NCI-H510A (cell line): ENCODE results near the gene SPTBN5.

Experiments
- DNase-seq: peaks from one replicate; lab custom pipeline; 2025; lab: John Stamatoyannopoulos, UW

Gene SPTBN5

GRCh38 chr15:41866263-41866703 lies 27.6 kb downstream of the SPTBN5 start:
- DNase-seq: no peak

DNA sequence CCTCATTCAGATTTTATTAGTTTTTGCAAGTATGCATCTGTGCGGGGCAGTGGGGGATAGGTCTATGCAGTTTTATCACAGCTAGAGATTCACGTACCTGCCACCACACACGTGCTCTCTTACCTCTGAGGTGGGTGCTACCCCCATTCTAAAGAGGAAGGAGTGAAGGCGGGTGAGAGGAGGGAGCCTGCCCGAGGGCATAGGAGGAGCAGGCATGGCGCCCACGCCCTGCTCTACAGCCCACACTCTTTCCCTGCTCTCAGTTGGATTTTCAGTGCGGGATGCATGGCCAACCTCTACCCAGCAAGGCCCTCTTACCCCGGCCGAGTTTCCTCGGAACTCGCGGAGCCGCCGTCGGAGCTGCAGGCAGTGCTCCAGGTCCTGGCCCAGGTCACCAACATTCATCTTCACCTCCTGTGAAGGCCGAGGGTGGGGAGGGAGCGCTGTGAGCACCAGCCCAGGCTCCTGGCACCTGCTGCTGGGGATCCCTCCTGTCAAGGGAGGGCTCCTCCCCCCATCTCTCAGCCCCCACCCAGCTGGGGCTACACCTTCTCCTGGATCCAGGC lies 28.3 kb downstream of the SPTBN5 start:
- DNase-seq: no peak

DNA sequence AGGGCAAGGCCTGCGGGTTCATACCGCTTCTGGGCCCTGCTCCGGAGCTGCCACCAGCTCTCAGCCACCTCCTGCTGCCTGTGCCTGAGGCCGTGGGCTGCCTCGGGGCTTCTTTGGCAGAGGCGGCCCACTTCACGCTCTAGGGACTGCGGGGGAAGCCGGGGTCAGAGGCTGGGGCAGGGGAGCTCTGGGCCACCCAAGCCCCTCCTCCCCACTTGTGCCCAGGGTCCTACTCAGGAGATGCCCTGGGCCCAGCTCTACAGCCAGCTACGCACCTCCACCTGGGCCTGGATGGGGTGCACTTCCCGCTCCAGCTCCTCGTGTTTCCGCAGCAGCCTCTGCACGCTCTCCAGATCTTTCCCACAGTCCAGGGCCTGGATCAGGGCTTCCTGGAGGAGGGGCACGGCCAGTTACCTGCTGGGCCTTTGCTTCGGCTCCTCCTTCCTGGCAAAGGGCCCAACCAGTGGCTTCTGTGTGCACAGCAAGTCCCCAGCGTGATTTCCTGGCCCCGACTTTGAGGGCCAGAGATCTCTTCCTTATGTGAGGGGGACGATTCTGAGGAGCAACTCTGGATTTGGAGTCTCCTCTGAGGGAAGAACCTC lies 31.2 kb downstream of the SPTBN5 start:
- DNase-seq: peak; percentile 24

DNA sequence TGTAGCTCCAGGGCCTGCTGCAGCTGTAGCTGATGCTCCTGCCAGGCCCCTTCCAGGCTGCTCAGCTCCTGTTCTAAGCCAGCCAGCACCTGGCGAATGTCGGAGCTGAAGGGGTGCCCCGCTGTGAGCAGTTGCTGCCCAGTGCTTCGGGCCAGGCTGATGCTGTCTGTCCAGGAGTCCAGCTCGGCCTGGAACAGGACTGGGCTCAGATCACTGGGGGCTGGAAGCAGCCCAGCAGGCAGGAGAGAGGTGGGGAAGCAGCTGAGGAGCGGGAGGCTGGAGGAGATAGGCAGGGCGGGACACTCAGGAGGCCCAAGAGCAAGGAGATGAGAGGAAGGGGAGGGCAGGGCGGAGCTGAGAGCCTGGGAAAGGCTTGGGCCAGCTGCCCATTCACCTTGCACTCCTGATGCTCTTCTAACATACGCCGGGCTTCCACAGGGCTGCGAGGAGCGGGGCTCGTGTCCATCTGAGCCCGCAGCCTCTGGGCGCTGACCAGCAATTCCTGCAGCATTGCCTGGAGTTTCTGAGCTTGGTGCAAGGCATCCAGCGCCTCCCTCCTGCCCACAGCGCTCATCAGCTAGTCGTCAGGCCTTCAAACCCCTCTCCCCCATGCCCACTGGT lies 32.0 kb downstream of the SPTBN5 start:
- no peak for DNase-seq

DNA sequence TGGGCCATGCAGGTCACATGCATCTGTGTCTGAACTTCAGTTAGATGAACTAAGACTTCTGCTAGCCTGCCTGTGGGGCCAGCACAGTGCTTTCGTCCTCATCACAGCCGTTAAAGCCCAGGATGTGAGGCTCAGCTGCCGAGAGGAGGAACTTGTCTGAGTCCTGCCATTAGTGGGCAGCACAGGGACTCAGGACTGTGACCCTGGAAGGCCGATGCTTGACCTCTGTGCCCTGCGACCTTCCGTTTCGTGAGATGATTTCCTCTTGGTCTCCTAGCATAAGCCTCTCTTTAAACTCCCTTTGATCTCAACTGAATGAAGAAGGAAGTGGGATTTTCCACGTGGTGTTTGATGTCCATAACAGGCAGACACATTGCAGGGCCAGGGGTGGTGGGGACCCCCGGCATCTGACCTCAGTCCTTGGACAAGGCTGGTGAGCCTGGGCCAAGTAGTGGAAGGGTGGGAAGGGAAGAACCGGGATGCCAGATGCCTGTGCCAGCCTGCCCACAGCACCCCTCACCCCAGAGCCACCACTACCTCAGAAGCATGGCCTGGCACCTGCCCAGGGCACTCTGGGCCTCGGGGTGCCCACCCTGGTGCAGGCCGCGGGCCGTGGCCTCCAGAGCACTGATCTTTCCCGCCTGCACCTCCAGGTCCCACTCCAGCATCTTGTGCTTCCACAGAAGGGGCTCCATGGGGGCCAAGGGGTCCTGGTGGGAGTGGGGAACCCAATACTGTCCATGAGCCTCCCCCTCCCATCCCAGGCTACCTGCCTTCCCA lies 33.6 kb downstream of the SPTBN5 start:
- DNase-seq: no peak

GRCh38 chr15:41858756-41859155 lies 35.1 kb downstream of the SPTBN5 start:
- DNase-seq: no peak

GRCh38 chr15:41857316-41857715 lies 36.5 kb downstream of the SPTBN5 start:
- no peak for DNase-seq

DNA sequence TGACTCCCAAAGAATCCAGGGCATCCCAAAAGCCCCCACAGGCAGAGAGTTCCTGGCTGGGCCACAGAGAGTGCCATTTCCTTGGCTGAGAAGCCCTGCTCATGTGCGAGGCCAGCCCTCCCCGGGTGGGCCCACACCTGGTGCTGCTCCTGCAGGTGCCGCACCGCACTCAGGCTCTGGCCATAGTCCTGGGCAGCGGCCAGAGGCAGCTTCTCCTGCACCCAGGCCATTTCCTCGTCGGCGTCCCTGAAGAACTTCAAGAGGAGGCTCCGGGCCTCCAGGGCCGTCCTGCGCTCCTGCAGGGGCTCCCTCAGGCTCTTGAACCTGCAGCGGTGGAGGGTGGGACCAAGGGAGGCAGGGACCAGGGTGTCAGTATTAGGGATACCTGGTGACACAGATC lies 37.1 kb downstream of the SPTBN5 start:
- DNase-seq: no peak

DNA sequence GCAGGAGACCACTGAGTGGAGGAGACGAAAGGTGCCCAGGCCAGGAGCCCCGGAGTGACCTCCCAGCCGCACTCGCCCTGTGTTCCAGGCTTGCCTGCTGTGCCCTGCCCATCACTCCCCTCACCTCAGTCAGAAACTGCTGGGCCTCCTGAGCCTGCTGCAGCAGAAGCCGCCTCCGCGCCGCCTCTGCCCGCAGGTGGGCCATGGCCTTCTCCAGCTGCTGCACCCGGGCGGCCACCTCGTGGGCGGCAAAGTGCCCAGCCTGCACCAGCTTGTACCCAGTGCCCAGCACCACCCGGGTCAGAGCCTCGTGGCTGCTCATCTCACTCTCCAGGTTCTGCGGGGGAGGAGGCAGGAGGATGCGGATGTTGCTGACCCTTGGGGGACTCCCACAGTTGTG lies 37.6 kb downstream of the SPTBN5 start:
- DNase-seq: no peak

GRCh38 chr15:41855261-41855961 lies 38.4 kb downstream of the SPTBN5 start:
- DNase-seq: no peak

- DNase-seq: no peak
Observed at GRCh38 chr15:41854443-41854842, 39.4 kb downstream of the SPTBN5 start.

DNA sequence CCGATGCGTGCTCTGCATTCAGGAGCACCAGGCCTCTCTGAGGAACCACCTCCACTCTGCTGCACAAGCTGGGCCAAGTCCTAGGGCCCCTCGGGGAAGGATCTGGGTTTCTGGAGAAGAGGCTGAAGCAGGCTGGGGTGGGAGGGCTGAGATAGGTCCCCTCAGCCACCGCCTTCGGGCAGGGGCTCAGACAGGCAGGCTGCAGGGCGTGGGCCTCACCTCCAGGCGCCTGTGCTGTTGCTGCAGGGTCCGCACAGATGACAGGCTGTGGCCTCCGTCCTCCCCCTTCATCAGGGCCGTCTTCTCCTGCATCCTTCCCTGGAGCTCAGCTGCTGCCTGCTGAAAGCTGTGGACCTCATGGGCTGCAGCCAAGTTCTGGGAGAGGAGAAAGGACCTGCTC lies 40.0 kb downstream of the SPTBN5 start:
- no peak for DNase-seq

GRCh38 chr15:41852736-41853590 lies 40.9 kb downstream of the SPTBN5 start:
- no peak for DNase-seq

DNA sequence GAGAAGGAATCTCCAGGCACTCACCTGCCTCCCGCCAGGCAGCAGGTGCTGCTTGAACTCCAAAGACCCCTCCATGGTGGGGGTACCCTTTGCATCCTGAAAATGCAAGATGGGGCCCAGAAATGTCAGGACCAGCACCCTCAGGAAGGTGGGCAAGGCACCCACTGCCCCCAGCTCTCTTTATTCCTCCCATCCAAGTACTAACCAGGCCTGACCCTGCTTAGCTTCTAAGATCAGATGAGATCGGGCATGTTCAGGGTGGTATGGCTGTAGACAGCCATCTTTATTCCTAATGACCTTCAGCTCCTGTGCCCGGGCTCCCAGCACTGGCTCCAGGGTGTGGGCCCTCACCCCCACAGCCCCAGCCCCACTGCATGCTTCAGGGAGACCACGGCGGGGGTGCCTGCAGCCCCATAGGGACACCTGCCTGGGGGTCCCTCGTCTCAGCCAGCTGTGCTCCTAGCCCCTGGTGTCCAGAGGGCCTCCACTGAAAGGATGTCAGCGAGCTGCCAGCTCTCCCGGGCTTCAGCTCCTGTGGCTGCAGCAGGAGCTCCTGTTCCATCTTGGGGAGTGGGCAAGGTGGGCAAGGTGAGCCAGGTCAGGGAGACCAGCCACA lies 42.0 kb downstream of the SPTBN5 start:
- DNase-seq: no peak

DNA sequence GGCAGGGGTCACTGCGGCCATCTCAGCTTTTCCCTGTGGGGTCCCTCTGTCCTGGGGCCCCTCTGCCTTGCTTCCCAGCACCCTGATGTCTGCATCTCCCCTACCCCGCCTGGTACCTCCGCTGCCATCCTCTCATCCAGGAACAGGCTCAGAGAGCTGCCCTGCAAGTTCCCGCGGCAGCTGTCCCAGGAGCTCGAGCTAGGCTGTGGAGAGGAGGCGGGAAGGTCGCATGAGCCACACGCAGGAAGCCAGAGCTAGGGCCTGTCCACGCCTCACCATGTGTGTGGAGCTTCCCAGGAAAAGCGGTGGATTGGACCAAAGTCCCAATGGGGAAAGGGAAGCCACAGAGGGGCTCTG lies 42.7 kb downstream of the SPTBN5 start:
- DNase-seq: no peak

DNA sequence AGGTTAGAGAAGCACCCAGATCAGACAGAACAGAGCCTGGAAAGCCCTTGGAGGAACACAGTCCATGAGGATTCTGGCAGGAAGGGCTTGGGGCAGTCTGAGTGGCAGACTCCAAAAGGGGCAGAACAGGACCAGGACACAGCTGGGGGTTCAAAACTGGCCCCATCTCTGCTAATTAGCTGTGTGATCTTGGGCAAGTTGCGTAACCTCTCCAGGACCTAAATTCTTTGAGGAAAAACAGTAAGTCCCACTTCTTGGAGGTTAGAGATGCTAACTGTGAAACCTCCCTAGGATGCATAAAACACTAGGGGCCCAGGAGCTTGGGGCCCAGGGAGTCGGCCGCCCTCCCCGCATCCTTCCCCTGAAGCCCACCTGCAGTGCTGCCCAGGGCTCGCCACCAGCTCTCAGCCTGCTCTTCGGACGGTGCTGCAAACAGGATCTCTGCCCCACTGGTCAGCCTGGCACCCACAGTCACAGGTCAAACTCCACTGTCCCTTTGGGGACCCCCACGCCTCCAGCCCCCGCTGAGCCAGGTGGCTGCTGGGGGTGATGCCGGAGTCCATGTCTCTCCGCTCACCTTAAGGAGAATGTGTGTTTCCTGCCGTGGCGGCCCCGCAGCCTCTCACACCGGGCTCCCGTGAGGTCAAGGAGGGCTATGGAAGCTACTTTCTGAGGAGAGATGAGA lies 43.2 kb downstream of the SPTBN5 start:
- DNase-seq: no peak

DNA sequence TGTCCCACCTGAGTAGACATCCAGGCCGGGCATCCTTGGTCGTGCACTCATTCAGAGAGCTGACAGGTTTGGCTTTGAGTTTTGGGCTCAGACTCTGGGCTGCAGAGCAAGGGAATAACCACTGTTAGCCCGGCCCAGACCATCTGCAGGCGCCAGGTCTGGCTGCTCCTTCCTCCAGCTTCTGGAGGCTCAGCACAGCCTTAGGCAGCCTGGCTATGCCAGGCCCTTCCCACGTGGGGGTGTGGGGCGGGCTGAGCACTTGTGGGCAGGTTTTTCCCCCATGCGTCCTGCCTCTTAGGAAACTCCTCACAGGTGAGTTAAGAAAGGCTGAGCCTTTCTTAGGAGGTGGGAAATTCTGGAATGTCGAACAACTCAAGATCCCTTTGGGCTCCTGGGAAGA lies 44.0 kb downstream of the SPTBN5 start:
- DNase-seq: no peak

- no peak for DNase-seq
Observed at GRCh38 chr15:41849204-41849603, 44.6 kb downstream of the SPTBN5 start.

DNA sequence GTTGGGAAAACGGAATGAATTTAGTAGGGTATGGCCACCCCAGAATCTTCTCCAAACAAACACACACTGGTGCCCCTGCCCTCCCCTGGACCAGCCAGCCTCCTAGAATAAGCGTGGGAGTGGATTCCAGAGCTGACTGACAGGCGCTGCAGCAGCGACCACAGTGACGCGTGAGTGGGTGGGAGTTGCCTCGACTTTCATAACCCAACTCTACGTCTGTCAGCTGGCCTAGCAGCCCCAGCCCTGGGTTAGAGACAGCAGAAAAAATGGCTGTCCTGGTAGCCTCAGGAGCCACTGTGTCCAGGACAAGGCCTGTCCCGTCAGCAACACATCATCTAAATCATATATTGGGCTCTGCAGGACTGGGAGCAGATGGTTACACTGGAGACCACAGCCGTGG lies 45.2 kb downstream of the SPTBN5 start:
- no peak for DNase-seq

- DNase-seq: no peak
Observed at GRCh38 chr15:41847981-41848380, 45.9 kb downstream of the SPTBN5 start.

GRCh38 chr15:41847206-41847605 lies 46.6 kb downstream of the SPTBN5 start:
- no peak for DNase-seq
